Stimulated activated memory B cell treated with anti-CD40 and anti-IgM and Interleukin-4, amounts not matched to agents 10 μg/mL and 1 μg/mL and 100 μg/mL, for 72 hours (primary cell): ENCODE data around the gene AFF3.
"Not testable (repeated sequence)": the region's sequence is repeated elsewhere in the genome, so short reads cannot be mapped to it uniquely, and the experiment has no call there.

Experiments used
- ATAC-seq: fragments of 150-1000 bp; cut with Tn5 transposase; 2 replicates; pipeline ENCODE4 v1.10.0; 2021
- H3K27ac Mint-ChIP-seq: one replicate; pipeline ENCODE4 v1.8.0; 2022; ENCODE audit warnings: mild to moderate bottlenecking, mixed read lengths
- H3K27me3 Mint-ChIP-seq: one replicate; pipeline ENCODE4 v1.8.0; 2022; ENCODE audit warnings: mixed read lengths
- H3K36me3 Mint-ChIP-seq: one replicate; pipeline ENCODE4 v1.8.0; 2022; ENCODE audit warnings: mixed read lengths
- H3K4me1 Mint-ChIP-seq: one replicate; pipeline ENCODE4 v1.8.0; 2022; ENCODE audit warnings: mixed read lengths
- H3K4me3 Mint-ChIP-seq: one replicate; pipeline ENCODE4 v1.8.0; 2022; ENCODE audit warnings: mild to moderate bottlenecking, moderate library complexity, mixed read lengths
- H3K9me3 Mint-ChIP-seq: one replicate; pipeline ENCODE4 v1.8.0; 2022; ENCODE audit warnings: mixed read lengths

AFF3 gene

GRCh38 chr2:99753505-99753904, 388.9 kb downstream of the AFF3 start:
- H3K27me3 Mint-ChIP-seq, result no peaks in the 10 kb centered on the region

GRCh38 chr2:99748344-99748743, 394.0 kb downstream of the AFF3 start:
- no peaks in the 10 kb centered on the region for H3K4me1 Mint-ChIP-seq
- H3K9me3 Mint-ChIP-seq, result no peaks in the 10 kb centered on the region
- ATAC-seq, result no peak
- no peak overlapping the region for H3K4me3 Mint-ChIP-seq
- H3K36me3 Mint-ChIP-seq, result peaks cover 70% of the 10 kb centered on the region
- H3K27ac Mint-ChIP-seq, result no peak overlapping the region
- H3K27me3 Mint-ChIP-seq, result no peaks in the 10 kb centered on the region

More at GRCh38 chr2:99753505-99753904, 388.9 kb downstream of the AFF3 start:
- no peaks in the 10 kb centered on the region for H3K9me3 Mint-ChIP-seq
- no peak overlapping the region for H3K27ac Mint-ChIP-seq
- no peak overlapping the region for H3K4me3 Mint-ChIP-seq
- no peak for ATAC-seq
- H3K36me3 Mint-ChIP-seq, result peaks cover 34% of the 10 kb centered on the region
- no peaks in the 10 kb centered on the region for H3K4me1 Mint-ChIP-seq

DNA sequence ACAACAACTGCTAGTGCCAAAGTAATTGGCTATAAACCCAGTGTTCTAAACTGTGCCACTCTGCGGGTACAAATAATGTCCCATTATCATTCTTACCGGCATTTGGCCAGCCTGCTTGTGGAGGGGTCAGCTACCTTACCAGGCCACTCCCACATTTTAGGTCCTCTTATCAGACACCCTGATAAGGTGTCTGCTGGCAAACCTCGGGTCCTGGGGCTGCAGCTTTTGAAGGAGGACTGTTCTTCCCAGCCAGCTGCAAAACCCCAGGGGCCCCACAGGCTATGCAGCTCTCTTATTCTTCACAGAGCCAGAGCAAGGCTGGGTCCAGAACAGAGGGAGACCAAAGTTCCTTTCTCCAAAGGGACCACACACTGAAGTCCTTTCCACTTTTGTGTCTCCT, 394.5 kb downstream of the AFF3 start:
- peaks cover 2% of the 10 kb centered on the region for H3K9me3 Mint-ChIP-seq
- peaks cover 74% of the 10 kb centered on the region for H3K36me3 Mint-ChIP-seq
- no peaks in the 10 kb centered on the region for H3K27me3 Mint-ChIP-seq
- ATAC-seq, result no peak
- H3K4me3 Mint-ChIP-seq, result no peak overlapping the region
- no peak overlapping the region for H3K27ac Mint-ChIP-seq
- H3K4me1 Mint-ChIP-seq, result no peaks in the 10 kb centered on the region

GRCh38 chr2:99743146-99743545, 399.2 kb downstream of the AFF3 start:
- H3K4me3 Mint-ChIP-seq, result no peak overlapping the region
- no peak for ATAC-seq
- peaks cover 73% of the 10 kb centered on the region for H3K36me3 Mint-ChIP-seq
- peaks cover 2% of the 10 kb centered on the region for H3K9me3 Mint-ChIP-seq
- H3K4me1 Mint-ChIP-seq, result peaks cover 2% of the 10 kb centered on the region
- H3K27ac Mint-ChIP-seq, result no peak overlapping the region
- H3K27me3 Mint-ChIP-seq, result no peaks in the 10 kb centered on the region

GRCh38 chr2:99737537-99737936, 404.9 kb downstream of the AFF3 start:
- H3K4me1 Mint-ChIP-seq, result peaks cover 8% of the 10 kb centered on the region
- no peak for ATAC-seq
- peaks cover 31% of the 10 kb centered on the region for H3K36me3 Mint-ChIP-seq
- no peaks in the 10 kb centered on the region for H3K27me3 Mint-ChIP-seq
- H3K27ac Mint-ChIP-seq, result peak overlapping the region; percentile 1
- H3K4me3 Mint-ChIP-seq, result no peak overlapping the region
- H3K9me3 Mint-ChIP-seq, result no peaks in the 10 kb centered on the region

- H3K4me1 Mint-ChIP-seq, result peaks cover 8% of the 10 kb centered on the region
- H3K27ac Mint-ChIP-seq, result no peak overlapping the region
- H3K4me3 Mint-ChIP-seq, result no peak overlapping the region
- H3K9me3 Mint-ChIP-seq, result no peaks in the 10 kb centered on the region
- H3K36me3 Mint-ChIP-seq, result peaks cover 13% of the 10 kb centered on the region
- ATAC-seq, result no peak
- no peaks in the 10 kb centered on the region for H3K27me3 Mint-ChIP-seq
Observed at GRCh38 chr2:99735753-99736152, 406.6 kb downstream of the AFF3 start.

DNA sequence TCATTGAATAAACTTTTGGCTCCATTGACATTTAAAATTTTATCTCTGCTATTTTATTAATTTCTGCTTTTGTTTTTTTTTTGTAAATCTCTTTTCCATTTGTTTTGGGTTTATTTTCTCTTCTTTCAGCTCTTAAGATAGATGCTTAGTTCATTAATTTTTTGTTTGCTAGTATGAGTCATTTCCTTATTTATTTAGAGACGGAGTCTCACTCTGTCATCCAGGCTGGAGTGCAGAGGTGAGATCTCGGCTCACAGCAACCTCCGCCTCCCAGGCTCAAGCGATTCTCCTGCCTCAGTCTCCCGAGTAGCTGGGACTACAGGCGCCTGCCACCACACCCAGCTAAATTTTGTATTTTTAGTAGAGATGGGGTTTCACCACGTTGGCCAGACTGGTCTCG, 407.1 kb downstream of the AFF3 start:
- H3K4me3 Mint-ChIP-seq, H3K4me1 Mint-ChIP-seq, H3K9me3 Mint-ChIP-seq, H3K27me3 Mint-ChIP-seq, ATAC-seq, H3K27ac Mint-ChIP-seq: not testable (repeated sequence)
- H3K36me3 Mint-ChIP-seq, result peaks cover 11% of the 10 kb centered on the region

DNA sequence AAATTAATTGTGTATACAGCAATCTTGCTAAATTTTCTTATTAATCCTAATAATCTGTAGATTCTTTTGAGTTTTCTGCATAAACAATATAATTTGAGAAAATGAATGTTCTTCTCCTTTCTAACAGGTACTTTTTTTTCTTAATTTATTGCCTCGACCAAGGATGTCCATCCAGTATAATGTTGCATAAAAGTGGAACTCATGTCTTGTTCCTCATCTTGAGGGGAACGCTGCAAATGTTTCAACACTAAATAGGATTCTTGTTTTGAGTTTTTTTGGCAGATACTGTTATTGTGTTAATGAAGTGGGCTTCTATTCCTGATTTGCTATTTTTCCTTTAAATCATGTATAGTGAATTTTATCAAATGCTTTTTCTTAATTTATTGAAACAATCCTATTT, 408.2 kb downstream of the AFF3 start:
- Mint-ChIP-seq H3K27ac (no peak overlapping the region), H3K36me3 (peaks cover 14% of the 10 kb centered on the region), H3K9me3 (no peaks in the 10 kb centered on the region), H3K4me1 (peaks cover 8% of the 10 kb centered on the region), H3K4me3 (no peak overlapping the region), H3K27me3 (no peaks in the 10 kb centered on the region)
- ATAC-seq, result no peak

- no peaks in the 10 kb centered on the region for H3K9me3 Mint-ChIP-seq
- peaks cover 14% of the 10 kb centered on the region for H3K36me3 Mint-ChIP-seq
- ATAC-seq, result no peak
- no peak overlapping the region for H3K4me3 Mint-ChIP-seq
- H3K4me1 Mint-ChIP-seq, result no peaks in the 10 kb centered on the region
- H3K27me3 Mint-ChIP-seq, result no peaks in the 10 kb centered on the region
- H3K27ac Mint-ChIP-seq, result no peak overlapping the region
Observed at GRCh38 chr2:99729104-99730025, 413.0 kb downstream of the AFF3 start.

DNA sequence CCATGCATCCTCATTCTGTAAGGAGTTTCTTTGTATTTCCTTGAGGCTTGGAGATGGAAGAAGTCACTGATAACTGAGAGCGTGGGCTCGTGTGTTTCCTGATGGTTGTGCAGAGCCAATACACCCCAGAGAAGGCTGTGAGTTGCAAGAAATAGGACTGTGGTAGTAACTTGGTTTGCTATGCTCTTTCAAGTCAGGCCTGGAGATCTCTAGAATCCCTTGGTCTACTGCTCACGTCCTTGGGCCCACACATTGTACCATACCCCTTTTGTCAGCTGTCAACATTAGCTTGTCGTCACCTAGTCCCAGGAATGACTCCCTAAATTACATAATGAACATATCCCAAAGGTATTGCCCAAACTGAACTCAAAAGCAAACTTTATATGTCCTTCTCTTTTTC, 414.2 kb downstream of the AFF3 start:
- peaks cover 26% of the 10 kb centered on the region for H3K36me3 Mint-ChIP-seq
- no peak for ATAC-seq
- H3K4me1 Mint-ChIP-seq, result no peaks in the 10 kb centered on the region
- no peak overlapping the region for H3K27ac Mint-ChIP-seq
- peaks cover 7% of the 10 kb centered on the region for H3K9me3 Mint-ChIP-seq
- H3K4me3 Mint-ChIP-seq, result no peak overlapping the region
- H3K27me3 Mint-ChIP-seq, result no peaks in the 10 kb centered on the region

- ATAC-seq, result no peak
Observed at GRCh38 chr2:99727199-99727598, 415.2 kb downstream of the AFF3 start.

GRCh38 chr2:99726691-99727090, 415.7 kb downstream of the AFF3 start:
- Mint-ChIP-seq H3K27ac (no peak overlapping the region), H3K9me3 (peaks cover 8% of the 10 kb centered on the region), H3K27me3 (no peaks in the 10 kb centered on the region), H3K36me3 (peaks cover 41% of the 10 kb centered on the region), H3K4me1 (no peaks in the 10 kb centered on the region), H3K4me3 (no peak overlapping the region)
- ATAC-seq, result no peak

More at GRCh38 chr2:99727199-99727598, 415.2 kb downstream of the AFF3 start:
- Mint-ChIP-seq H3K27ac (no peak overlapping the region), H3K9me3 (peaks cover 7% of the 10 kb centered on the region), H3K4me1 (no peaks in the 10 kb centered on the region), H3K36me3 (peaks cover 36% of the 10 kb centered on the region), H3K27me3 (no peaks in the 10 kb centered on the region), H3K4me3 (no peak overlapping the region)

GRCh38 chr2:99725820-99726219, 416.6 kb downstream of the AFF3 start:
- Mint-ChIP-seq H3K27me3 (no peaks in the 10 kb centered on the region), H3K9me3 (peaks cover 10% of the 10 kb centered on the region), H3K27ac (no peak overlapping the region), H3K36me3 (peaks cover 48% of the 10 kb centered on the region), H3K4me3 (no peak overlapping the region), H3K4me1 (no peaks in the 10 kb centered on the region)
- no peak for ATAC-seq

- no peak for ATAC-seq
- H3K9me3 Mint-ChIP-seq, result peaks cover 10% of the 10 kb centered on the region
- peaks cover 62% of the 10 kb centered on the region for H3K36me3 Mint-ChIP-seq
- no peak overlapping the region for H3K4me3 Mint-ChIP-seq
- H3K27me3 Mint-ChIP-seq, result no peaks in the 10 kb centered on the region
- H3K4me1 Mint-ChIP-seq, result no peaks in the 10 kb centered on the region
- H3K27ac Mint-ChIP-seq, result no peak overlapping the region
Observed at GRCh38 chr2:99722476-99722875, 419.9 kb downstream of the AFF3 start.

- no peak overlapping the region for H3K27ac Mint-ChIP-seq
- no peak overlapping the region for H3K4me3 Mint-ChIP-seq
- no peaks in the 10 kb centered on the region for H3K27me3 Mint-ChIP-seq
- H3K4me1 Mint-ChIP-seq, result no peaks in the 10 kb centered on the region
- H3K36me3 Mint-ChIP-seq, result peaks cover 68% of the 10 kb centered on the region
- ATAC-seq, result no peak
- H3K9me3 Mint-ChIP-seq, result peaks cover 10% of the 10 kb centered on the region
Observed at GRCh38 chr2:99719102-99719501, 423.3 kb downstream of the AFF3 start.

GRCh38 chr2:99715956-99716355, 426.4 kb downstream of the AFF3 start:
- H3K27ac Mint-ChIP-seq, result no peak overlapping the region
- ATAC-seq, result no peak
- peaks cover 8% of the 10 kb centered on the region for H3K4me1 Mint-ChIP-seq
- H3K36me3 Mint-ChIP-seq, result peaks cover 56% of the 10 kb centered on the region
- H3K4me3 Mint-ChIP-seq, result no peak overlapping the region
- H3K27me3 Mint-ChIP-seq, result no peaks in the 10 kb centered on the region
- H3K9me3 Mint-ChIP-seq, result no peaks in the 10 kb centered on the region
